ENCODE measurements around the gene PRKCE. TPM values are rescaled to one million over a fixed set of nuclear protein-coding genes. Genes with fewer than 3 reads are reported as not detected.

Gene PRKCE
- total RNA-seq, 1 experiment from 2014 or later = 4.4 TPM

GRCh38 chr2:45699032-45699658 is 47.7 kb downstream of the PRKCE start:
- intact Hi-C loops (cut with micrococcal nuclease; ENCODE audit: unreplicated experiment) = no loop called here
- H3K4me1 Mint-ChIP-seq (ENCODE audit: low read depth, unreplicated experiment) = no peaks in the 10 kb centered on the region
- H3K27ac Mint-ChIP-seq (ENCODE audit: unreplicated experiment) = no peak overlapping the region

DNA sequence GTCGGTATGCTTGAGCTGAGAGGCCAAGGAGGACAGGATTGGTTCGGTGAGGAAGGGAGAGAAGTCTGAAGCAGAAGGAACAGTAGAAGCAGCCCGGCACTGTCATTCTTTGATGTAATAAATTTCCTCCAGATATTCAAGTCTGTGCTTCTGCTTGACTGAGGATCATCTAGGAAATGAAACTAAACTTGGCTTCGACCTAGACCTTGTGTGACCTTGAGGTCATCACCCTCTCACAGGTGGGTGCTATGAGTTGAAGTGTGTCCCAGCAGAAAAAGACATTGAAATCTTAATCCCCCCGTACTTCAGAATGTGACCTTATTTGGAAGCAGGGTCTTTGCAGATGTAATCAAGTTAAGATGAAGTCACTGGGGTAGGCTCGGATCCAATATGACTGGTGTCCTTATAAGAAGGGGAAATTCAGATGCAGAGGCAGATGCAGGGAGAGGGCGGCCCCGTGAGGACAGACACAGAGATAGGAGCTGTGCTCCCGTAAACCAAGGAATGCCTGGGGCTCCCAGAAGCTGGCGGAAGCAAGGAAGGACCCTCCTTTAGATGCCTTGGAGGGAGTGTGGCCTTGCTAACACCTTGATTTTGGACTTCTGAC is 49.0 kb downstream of the PRKCE start:
- H3K27ac Mint-ChIP-seq (ENCODE audit: unreplicated experiment) = no peak overlapping the region

More at GRCh38 chr2:45699032-45699658, 47.7 kb downstream of the PRKCE start:
- H3K9me3 Mint-ChIP-seq (ENCODE audit: unreplicated experiment) = no peaks in the 10 kb centered on the region
- no TSS peak for BruUV-seq (replicated peaks)
- no peaks in the 10 kb centered on the region for H3K36me3 Mint-ChIP-seq (ENCODE audit: insufficient read depth, unreplicated experiment)
- no peak for DNase-seq
- H3K9me3 ChIP-seq = no peaks in the 10 kb centered on the region
- H3K36me3 ChIP-seq (ENCODE audit: control insufficient read depth, insufficient read depth, low read length) = no peaks in the 10 kb centered on the region
- peaks cover 6% of the 10 kb centered on the region for H3K27me3 Mint-ChIP-seq (ENCODE audit: insufficient read depth, unreplicated experiment)
- CTCF ChIA-PET = no interaction called here
- TF ChIP-seq, protein P1, sequence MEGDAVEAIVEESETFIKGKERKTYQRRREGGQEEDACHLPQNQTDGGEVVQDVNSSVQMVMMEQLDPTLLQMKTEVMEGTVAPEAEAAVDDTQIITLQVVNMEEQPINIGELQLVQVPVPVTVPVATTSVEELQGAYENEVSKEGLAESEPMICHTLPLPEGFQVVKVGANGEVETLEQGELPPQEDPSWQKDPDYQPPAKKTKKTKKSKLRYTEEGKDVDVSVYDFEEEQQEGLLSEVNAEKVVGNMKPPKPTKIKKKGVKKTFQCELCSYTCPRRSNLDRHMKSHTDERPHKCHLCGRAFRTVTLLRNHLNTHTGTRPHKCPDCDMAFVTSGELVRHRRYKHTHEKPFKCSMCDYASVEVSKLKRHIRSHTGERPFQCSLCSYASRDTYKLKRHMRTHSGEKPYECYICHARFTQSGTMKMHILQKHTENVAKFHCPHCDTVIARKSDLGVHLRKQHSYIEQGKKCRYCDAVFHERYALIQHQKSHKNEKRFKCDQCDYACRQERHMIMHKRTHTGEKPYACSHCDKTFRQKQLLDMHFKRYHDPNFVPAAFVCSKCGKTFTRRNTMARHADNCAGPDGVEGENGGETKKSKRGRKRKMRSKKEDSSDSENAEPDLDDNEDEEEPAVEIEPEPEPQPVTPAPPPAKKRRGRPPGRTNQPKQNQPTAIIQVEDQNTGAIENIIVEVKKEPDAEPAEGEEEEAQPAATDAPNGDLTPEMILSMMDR (IDR thresholded peaks at IDR 0.05; ENCODE audit: insufficient read depth in 1 of 2, low read depth in 1 of 2, low read length in 1 of 2, severe bottlenecking in 1 of 2, unreplicated experiment in 1 of 2) = no peak
- H3K4me1 ChIP-seq = no peaks in the 10 kb centered on the region
- no peaks in the 10 kb centered on the region for H3K27me3 ChIP-seq (replicated peaks; ENCODE audit: control insufficient read depth, insufficient read depth, low read length)
- no peak overlapping the region for H3K4me3 Mint-ChIP-seq (ENCODE audit: unreplicated experiment)
- POLR2A ChIA-PET = no interaction called here
- H3K4me3 ChIP-seq (ENCODE audit: low read depth, low read length) = no peak overlapping the region

GRCh38 chr2:45705233-45705632 is 53.8 kb downstream of the PRKCE start:
- Mint-ChIP-seq H3K9me3 (ENCODE audit: unreplicated experiment) (no peaks in the 10 kb centered on the region), H3K4me3 (ENCODE audit: unreplicated experiment) (no peak overlapping the region), H3K27ac (ENCODE audit: unreplicated experiment) (no peak overlapping the region), H3K36me3 (ENCODE audit: insufficient read depth, unreplicated experiment) (no peaks in the 10 kb centered on the region), H3K27me3 (ENCODE audit: insufficient read depth, unreplicated experiment) (peaks cover 3% of the 10 kb centered on the region), H3K4me1 (ENCODE audit: low read depth, unreplicated experiment) (no peaks in the 10 kb centered on the region)
- Histone ChIP-seq H3K9me3 (no peaks in the 10 kb centered on the region), H3K4me1 (no peaks in the 10 kb centered on the region), H3K27me3 (replicated peaks; ENCODE audit: control insufficient read depth, insufficient read depth, low read length) (no peaks in the 10 kb centered on the region), H3K4me3 (ENCODE audit: low read depth, low read length) (no peak overlapping the region), H3K36me3 (ENCODE audit: control insufficient read depth, insufficient read depth, low read length) (no peaks in the 10 kb centered on the region)
- ChIA-PET CTCF (no interaction called here), POLR2A (no interaction called here)
- intact Hi-C loops (cut with micrococcal nuclease; ENCODE audit: unreplicated experiment) = no loop called here
- TF ChIP-seq, protein P1 (IDR thresholded peaks at IDR 0.05; ENCODE audit: insufficient read depth in 1 of 2, low read depth in 1 of 2, low read length in 1 of 2, severe bottlenecking in 1 of 2, unreplicated experiment in 1 of 2) = no peak
- DNase-seq = no peak
- no TSS peak for BruUV-seq (replicated peaks)

More for the DNA sequence above, 49.0 kb downstream of the PRKCE start:
- BruUV-seq (replicated peaks) = no TSS peak
- ChIA-PET CTCF (no interaction called here), POLR2A (no interaction called here)
- Histone ChIP-seq H3K27me3 (replicated peaks; ENCODE audit: control insufficient read depth, insufficient read depth, low read length) (no peaks in the 10 kb centered on the region), H3K4me1 (no peaks in the 10 kb centered on the region), H3K36me3 (ENCODE audit: control insufficient read depth, insufficient read depth, low read length) (no peaks in the 10 kb centered on the region), H3K4me3 (ENCODE audit: low read depth, low read length) (no peak overlapping the region), H3K9me3 (no peaks in the 10 kb centered on the region)
- DNase-seq = peak in 1 of 2 experiments; percentile 19
- intact Hi-C loops (cut with micrococcal nuclease; ENCODE audit: unreplicated experiment) = loop anchor here (2.0 kb wide), 1 partner anchor 58 kb away; no protein-coding TSS in a partner anchor
- TF ChIP-seq, protein P1 (IDR thresholded peaks at IDR 0.05; ENCODE audit: insufficient read depth in 1 of 2, low read depth in 1 of 2, low read length in 1 of 2, severe bottlenecking in 1 of 2, unreplicated experiment in 1 of 2) = no peak
- no peaks in the 10 kb centered on the region for H3K36me3 Mint-ChIP-seq (ENCODE audit: insufficient read depth, unreplicated experiment)
- H3K27me3 Mint-ChIP-seq (ENCODE audit: insufficient read depth, unreplicated experiment) = peaks cover 6% of the 10 kb centered on the region
- no peaks in the 10 kb centered on the region for H3K9me3 Mint-ChIP-seq (ENCODE audit: unreplicated experiment)
- no peak overlapping the region for H3K4me3 Mint-ChIP-seq (ENCODE audit: unreplicated experiment)
- H3K4me1 Mint-ChIP-seq (ENCODE audit: low read depth, unreplicated experiment) = no peaks in the 10 kb centered on the region

All from Caco-2 (cell line).